Renal cortical epithelial cell (primary cell): ENCODE data around the gene MAPK1. TPM values are rescaled to one million over a fixed set of nuclear protein-coding genes. Genes with fewer than 3 reads are reported as not detected.
"Not testable (repeated sequence)": the region's sequence is repeated elsewhere in the genome, so short reads cannot be mapped to it uniquely, and the experiment has no call there.

ENCODE experiments used
- DNase-seq: peaks from one replicate; pipeline ENCODE4 v3.0.0-alpha.2; 2011; ENCODE audit warnings: low read depth
- total RNA-seq: library from RNA; depleted of rRNA; stranded (reverse); fragments of >200 nt; gene quantifications from 2 replicates; pipeline ENCODE4 v1.2.3, GENCODE V29; 2014

Gene MAPK1
- total RNA-seq = 64.6 and 93.1 TPM in 2 replicates

DNA sequence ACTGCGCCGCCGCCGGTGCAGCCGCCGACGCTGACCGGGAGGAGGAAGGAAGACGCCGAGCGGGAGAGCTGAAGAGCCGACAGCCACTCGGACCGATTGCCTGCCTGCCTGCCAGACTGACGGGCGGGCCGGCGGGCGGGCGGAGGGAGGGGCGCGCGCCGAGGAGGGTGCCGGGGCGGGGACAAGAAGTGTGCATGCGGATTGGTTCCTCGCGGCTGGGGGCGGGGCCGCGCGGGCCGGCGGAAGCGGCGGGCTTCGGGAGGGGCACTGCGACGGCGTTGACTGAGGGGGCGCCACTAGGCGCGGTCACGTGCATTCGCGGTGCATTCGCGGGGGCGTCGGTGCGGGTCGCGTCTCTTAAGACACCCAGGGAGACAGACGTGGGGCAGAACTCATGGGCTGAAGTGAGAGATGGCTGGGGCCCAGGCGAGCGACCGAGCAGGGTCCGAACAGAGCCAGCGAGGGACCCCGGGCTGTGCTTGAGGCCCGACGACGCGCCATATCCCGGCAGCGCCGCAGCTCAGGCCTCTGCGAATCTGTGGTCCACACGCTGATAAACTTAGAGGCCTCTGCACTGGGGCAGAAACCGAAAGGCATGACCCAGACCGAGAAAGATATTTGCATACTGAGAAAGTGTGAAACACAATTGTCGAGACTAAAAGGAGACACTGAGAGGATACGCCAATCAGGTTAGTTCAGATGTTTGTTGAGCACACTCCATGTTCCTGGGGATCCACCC, at the start of gene MAPK1:
TSS of gene MAPK1 (minus strand) at position 118 of the 739 bp plus-strand sequence. CDS start 205 bp downstream, outside the sequence.
- DNase-seq = peak; percentile 53

- no peak for DNase-seq
Observed at GRCh38 chr22:21916309-21916918, 49.0 kb upstream of the MAPK1 start.

- no peak for DNase-seq
Observed at GRCh38 chr22:21915624-21916308, 48.3 kb upstream of the MAPK1 start.

GRCh38 chr22:21914033-21914642, 46.7 kb upstream of the MAPK1 start:
- not testable (repeated sequence) for DNase-seq

- not testable (repeated sequence) for DNase-seq
Observed at GRCh38 chr22:21910367-21910766, 42.9 kb upstream of the MAPK1 start.

- DNase-seq = no peak
Observed at GRCh38 chr22:21909871-21910270, 42.4 kb upstream of the MAPK1 start.

- DNase-seq = no peak
Observed at GRCh38 chr22:21907638-21908522, 40.4 kb upstream of the MAPK1 start.

GRCh38 chr22:21905234-21905633, 37.8 kb upstream of the MAPK1 start:
- DNase-seq = not testable (repeated sequence)

- no peak for DNase-seq
Observed at GRCh38 chr22:21904250-21904789, 36.9 kb upstream of the MAPK1 start.

DNA sequence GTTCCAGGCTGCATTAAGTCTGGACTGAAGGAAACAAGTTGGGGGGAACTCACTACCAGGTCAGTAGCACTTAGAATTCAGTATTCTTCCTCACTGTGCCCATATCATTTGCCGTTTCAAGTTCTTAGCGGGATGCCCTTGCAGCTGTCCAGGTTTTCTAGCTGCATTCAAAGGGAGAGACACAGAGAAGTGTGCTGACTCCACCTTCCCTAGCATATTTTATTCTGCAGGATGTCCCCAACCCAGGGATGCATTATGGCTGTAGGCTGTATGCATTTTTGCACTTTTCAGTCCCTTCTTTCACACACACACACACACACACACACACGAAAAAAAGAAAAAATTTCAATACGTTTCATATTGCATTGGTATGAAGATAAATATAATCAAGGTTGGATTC, 35.8 kb upstream of the MAPK1 start:
- no peak for DNase-seq

- DNase-seq = no peak
Observed at GRCh38 chr22:21902296-21903087, 35.0 kb upstream of the MAPK1 start.

GRCh38 chr22:21898354-21898896, 31.0 kb upstream of the MAPK1 start:
- no peak for DNase-seq

DNA sequence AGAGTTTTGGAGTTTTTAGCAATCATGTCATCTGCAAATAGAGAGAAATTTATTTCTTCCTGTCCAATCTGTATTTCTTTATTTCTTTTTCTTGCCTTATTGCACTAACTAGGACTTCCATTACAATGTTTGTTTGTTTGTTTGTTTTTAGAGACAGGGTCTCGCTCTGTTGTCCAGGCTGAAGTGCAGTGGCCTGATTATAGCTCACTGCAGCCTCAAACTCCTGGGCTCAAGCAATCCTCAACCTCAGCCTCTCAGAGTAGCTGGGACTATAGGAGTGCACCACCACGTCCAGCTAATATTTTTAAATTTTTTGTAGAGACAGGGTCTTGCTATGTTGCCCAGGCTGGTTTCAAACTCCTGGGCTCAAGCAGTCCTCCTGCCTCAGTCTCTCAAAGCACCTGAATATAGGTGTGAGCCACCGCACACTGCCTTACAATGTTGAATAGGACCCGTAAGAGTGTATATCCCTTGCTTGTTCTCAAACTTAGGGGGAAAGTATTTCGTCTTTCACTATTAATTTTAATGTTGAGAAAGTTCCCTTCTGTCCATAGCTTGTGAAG, 29.6 kb upstream of the MAPK1 start:
- DNase-seq = no peak

DNA sequence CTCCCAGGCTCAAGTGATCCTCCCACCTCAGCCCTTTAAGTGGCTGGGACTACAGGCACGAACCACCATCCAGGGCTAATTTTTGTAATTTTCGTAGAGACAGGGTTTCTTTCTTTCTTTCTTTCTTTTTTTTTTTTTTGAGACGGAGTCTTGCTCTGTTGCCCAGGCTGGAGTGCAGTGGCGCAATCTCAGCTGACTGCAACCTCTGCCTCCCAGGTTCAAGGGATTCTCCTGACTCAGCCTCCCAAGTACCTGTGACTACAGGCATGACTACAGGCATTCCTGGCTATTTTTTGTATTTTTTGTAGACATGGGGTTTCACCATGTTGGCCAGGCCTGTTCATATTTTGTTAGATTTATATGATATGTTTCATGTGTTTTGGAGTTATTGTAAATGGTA, 28.8 kb upstream of the MAPK1 start:
- DNase-seq = not testable (repeated sequence)

DNA sequence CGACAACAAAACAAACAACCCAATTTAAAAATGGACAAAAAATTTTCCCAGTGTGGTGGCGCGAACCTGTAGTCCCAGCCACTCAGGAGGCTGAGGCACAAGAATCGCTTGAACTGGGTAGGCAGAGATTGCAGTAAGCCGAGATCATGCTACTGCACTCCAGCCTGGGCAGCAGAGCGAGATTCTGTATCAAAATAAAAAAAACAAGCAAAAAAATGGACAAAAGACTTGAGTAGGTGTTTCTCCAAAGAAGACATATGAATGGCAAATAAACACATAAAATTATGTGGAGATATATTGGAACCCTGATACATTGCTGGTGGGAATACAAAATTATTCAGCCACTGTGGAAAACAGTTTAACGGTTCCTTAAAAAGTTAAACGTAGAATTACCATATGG, 27.4 kb upstream of the MAPK1 start:
- DNase-seq = no peak

DNA sequence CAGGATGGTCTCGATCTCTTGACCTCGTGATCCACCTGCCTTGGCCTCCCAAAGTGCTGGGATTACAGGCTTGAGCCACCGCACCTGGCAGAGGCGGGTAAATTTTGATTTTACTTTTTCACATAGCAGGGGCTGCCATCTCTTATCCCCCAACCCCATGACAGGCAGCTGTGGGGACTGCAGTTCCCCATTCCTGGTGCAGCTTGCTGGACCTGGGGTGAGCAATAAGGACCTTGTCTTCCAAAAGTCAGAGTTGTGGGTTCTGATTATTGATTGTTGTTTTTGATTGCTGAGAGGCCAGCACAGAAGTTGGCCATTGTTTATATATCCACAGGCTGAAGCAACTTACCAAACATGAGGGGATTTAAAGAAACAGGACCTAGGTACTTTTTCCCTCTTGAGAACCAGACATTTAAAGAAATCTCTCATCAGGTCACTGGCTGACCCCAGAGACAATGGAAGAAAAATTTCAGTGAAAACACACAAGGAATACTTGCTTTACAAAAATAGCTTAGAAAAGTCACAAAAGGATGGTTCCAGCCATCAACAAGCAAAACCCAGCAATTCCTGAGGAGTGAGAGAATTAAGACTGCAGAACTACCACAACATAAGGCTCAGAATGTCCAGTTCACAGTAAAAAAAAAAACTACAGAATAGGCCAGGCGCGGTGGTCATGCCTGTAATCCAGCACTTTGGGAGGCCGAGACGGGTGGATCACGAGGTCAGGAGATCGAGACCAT, 22.0 kb upstream of the MAPK1 start:
- DNase-seq = no peak

DNA sequence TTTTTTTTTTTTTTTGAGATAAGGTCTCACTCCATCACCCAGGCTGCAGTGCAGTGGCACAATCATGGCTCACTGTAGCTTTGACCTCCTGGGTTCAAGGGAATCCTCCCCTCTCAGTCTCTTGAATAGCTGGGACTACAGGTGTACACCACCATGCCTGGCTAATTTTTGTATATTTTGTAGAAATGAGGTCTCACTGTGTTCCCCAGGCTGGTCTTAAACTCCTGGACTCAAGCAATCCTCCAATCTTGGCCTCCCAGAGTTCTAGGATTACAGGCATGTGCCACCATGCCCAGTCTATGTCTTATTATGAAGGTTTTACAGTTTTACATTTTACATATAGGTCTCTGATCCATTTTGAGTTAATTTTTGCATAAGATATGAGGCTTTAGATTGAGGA, 20.4 kb upstream of the MAPK1 start:
- DNase-seq = no peak

DNA sequence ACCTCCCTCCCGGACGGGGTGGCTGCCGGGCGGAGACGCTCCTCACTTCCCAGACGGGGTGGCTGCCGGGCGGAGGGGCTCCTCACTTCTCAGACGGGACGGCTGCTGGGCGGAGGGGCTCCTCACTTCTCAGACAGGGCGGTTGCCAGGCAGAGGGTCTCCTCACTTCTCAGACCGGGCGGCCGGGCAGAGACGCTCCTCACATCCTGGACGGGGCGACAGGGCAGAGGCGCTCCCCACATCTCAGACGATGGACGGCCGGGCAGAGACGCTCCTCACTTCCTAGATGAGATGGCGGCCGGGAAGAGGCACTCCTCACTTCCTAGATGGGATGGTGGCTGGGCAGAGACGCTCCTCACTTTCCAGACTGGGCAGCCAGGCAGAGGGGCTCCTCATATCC, 16.5 kb upstream of the MAPK1 start:
- DNase-seq = not testable (repeated sequence)

DNA sequence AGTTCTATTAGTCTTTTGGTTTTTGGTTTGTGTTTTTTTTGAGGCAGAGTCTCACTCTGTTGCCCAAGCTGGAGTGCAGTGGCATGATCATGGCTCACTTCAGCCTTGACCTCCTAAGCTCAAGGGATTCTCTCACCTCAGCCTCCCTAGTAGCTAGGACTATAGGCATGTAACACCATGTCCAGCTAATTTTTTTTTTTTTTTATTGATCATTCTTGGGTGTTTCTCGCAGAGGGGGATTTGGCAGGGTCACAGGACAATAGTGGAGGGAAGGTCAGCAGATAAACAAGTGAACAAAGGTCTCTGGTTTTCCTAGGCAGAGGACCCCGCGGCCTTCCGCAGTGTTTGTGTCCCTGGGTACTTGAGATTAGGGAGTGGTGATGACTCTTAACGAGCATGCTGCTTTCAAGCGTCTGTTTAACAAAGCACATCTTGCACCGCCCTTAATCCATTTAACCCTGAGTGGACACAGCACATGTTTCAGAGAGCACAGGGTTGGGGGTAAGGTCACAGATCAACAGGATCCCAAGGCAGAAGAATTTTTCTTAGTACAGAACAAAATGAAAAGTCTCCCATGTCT, 15.4 kb upstream of the MAPK1 start:
- not testable (repeated sequence) for DNase-seq
